Thyroid gland (tissue), 4 donors: Measurements from ENCODE around the gene SEC24D.

ENCODE experiments used
- POLR2A ChIP-seq, 2 donors: fragments of 450-650 bp; IDR thresholded peaks; one replicate each; pipeline ENCODE4 v1.6.1; 2017; ENCODE audit warnings: antibody characterized with exemption in 2 of 2, mild to moderate bottlenecking in 2 of 2, moderate library complexity in 1 of 2
- TF ChIP-seq, protein P1 (sequence below), 6 experiments: fragments of 200-600 bp in 3 of 6; fragments of 450-650 bp in 3 of 6; sonication (generic) in 3 of 6; IDR thresholded peaks; one replicate each; pipeline ENCODE4 v1.5.1; 2016 to 2019; ENCODE audit warnings: antibody characterized with exemption in 6 of 6, mild to moderate bottlenecking in 2 of 6, inconsistent platforms in 1 of 6, moderate library complexity in 1 of 6

DNA sequence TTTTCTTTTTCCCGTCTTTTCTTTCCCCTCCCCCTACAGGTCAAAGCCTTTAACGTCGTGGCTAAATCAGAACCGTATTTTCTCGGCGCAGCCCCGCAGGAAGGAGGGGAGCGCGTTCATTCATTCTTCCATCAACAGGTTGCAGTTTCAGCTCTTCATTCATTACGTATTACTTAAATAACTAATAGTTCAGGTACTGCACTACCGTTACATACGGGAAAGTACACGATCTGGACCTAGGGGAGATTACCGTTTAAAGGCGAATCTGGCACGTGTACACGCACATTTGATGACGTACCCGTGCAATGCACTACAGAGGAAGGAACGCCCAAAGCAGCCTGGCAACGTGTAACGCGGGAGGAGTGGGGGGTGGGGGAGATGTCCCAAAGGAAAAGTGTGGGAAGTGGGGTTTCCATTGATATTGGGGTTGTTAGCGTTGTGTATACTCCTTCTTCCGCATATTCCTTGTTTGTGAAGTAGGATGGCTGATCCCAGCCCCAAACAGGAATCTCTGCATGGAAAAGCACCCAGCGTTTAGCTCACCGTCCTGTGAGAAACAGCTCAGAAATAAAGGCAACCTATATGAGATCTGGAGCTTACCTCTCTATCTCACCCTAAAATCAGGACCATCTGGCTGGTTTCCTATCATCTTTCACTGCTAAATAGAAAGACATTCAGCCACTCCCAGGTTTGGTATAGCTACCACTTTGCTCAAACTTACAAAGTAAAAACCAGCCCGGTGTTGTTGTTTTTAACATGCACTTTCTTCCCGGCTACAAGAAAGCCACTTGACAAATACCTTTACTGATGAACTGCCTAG lies 585 bp upstream of the SEC24D start:
- TF ChIP-seq, protein P1, sequence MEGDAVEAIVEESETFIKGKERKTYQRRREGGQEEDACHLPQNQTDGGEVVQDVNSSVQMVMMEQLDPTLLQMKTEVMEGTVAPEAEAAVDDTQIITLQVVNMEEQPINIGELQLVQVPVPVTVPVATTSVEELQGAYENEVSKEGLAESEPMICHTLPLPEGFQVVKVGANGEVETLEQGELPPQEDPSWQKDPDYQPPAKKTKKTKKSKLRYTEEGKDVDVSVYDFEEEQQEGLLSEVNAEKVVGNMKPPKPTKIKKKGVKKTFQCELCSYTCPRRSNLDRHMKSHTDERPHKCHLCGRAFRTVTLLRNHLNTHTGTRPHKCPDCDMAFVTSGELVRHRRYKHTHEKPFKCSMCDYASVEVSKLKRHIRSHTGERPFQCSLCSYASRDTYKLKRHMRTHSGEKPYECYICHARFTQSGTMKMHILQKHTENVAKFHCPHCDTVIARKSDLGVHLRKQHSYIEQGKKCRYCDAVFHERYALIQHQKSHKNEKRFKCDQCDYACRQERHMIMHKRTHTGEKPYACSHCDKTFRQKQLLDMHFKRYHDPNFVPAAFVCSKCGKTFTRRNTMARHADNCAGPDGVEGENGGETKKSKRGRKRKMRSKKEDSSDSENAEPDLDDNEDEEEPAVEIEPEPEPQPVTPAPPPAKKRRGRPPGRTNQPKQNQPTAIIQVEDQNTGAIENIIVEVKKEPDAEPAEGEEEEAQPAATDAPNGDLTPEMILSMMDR (IDR thresholded peaks at IDR 0.05) = no peak
- TF ChIP-seq POLR2A (IDR thresholded peaks at IDR 0.05) = no peak
